Measurements from ENCODE around the gene COL7A1. TPM values are rescaled to one million over a fixed set of nuclear protein-coding genes. Genes with fewer than 3 reads are reported as not detected.
A peak's percentile ranks its signal among the peaks of the same experiment; 100 is the strongest.

COL7A1 gene
- total and polyA plus RNA-seq, 2 of the 8 experiments (the other 6 are each of a cell fraction or from before 2014, with no cell fraction given), result 10.7 to 13.9 TPM

- H3K27ac ChIP-seq (ENCODE audit: low read depth, low read length), result peak overlapping the region; percentile 35; the same call in 1 of the 2 replicates
- peak overlapping the region; percentile 38 to 84 for H3K4me2 ChIP-seq (ENCODE audit: insufficient read depth in 1 of 2, low read depth in 2 of 2, low read length in 2 of 2)
- peak overlapping the region; percentile 53 to 78 (median 72); a peak in 6 of 7 replicates for H3K9ac ChIP-seq (replicated peaks in 1 of 4; ENCODE audit: extremely low read depth in 1 of 4, low read depth in 3 of 4, low read length in 3 of 4)
- no peak overlapping the region for H2BK20ac ChIP-seq (ENCODE audit: low read length)
- H4K8ac ChIP-seq (ENCODE audit: extremely low read depth, insufficient read depth, low read length), result peak overlapping the region; percentile 87; the same call in 1 of the 2 replicates
- FAIRE-seq (no peak), DNase-seq (ENCODE audit: low read depth in 1 of 2, low spot score in 2 of 2) (peak; percentile 46 to 79)
- H3K14ac ChIP-seq (ENCODE audit: insufficient read length), result no peak overlapping the region
- no peaks in the 10 kb centered on the region; a peak in 1 of 7 replicates for H3K27me3 ChIP-seq (replicated peaks in 1 of 4; ENCODE audit: control insufficient read depth in 3 of 4, extremely low read depth in 1 of 4, insufficient read depth in 3 of 4, low read length in 3 of 4)
- WGBS, 2 experiments (ENCODE audit: extremely low coverage in 1 of 2, insufficient coverage in 1 of 2, insufficient read length in 1 of 2, insufficient replicate concordance in 2 of 2, low coverage in 1 of 2, low lambda C conversion rate in 2 of 2, missing lambda C conversion rate in 1 of 2), result 2% methylated on average over 29 of the region's 30 CpGs; no CpG with 5 or more reads in 1 of the 2 experiments
- peak overlapping the region; percentile 75 to 84 (median 84) for H3K4me3 ChIP-seq (ENCODE audit: extremely low read depth in 1 of 4, insufficient read depth in 2 of 4, low read depth in 3 of 4, low read length in 4 of 4)
- H3K23me2 ChIP-seq (ENCODE audit: low read depth, low read length), result peaks cover 2% of the 10 kb centered on the region; the same call in 1 of the 2 replicates
- H2BK12ac ChIP-seq (ENCODE audit: low read depth, low read length), result no peak overlapping the region
- no peaks in the 10 kb centered on the region for H3K9me3 ChIP-seq (ENCODE audit: insufficient read depth in 2 of 2, low read depth in 1 of 2, low read length in 1 of 2)
- H4K5ac ChIP-seq (ENCODE audit: insufficient read length, low read depth, low read length), result peak overlapping the region; percentile 26
- peak overlapping the region; percentile 68 for H3K18ac ChIP-seq (ENCODE audit: extremely low read depth, low read length)
- H2BK15ac ChIP-seq (ENCODE audit: low read length), result no peak overlapping the region
- H2AK5ac ChIP-seq (ENCODE audit: low read depth, low read length), result no peak overlapping the region
- H2BK120ac ChIP-seq (replicated peaks; ENCODE audit: low read depth, low read length), result no peak overlapping the region
- H3K4me1 ChIP-seq (replicated peaks in 1 of 4; ENCODE audit: control insufficient read depth in 3 of 4, insufficient read depth in 4 of 4, low read length in 3 of 4), result peaks cover 3 to 6% (median 5%) of the 10 kb centered on the region in 4 experiments
- H3K4ac ChIP-seq (replicated peaks; ENCODE audit: insufficient read length, low read depth, low read length), result no peak overlapping the region
- peak overlapping the region; percentile 47 for H3K56ac ChIP-seq (replicated peaks; ENCODE audit: insufficient read length, low read depth, low read length)
- peaks cover 3 to 27% of the 10 kb centered on the region in 2 experiments for H4K20me1 ChIP-seq (replicated peaks in 1 of 2; ENCODE audit: control insufficient read depth in 1 of 2, insufficient read depth in 2 of 2, low read length in 2 of 2)
- H2BK5ac ChIP-seq (ENCODE audit: low read depth, low read length), result peak overlapping the region; percentile 83; the same call in 1 of the 2 replicates
- no peak overlapping the region for H2AFZ ChIP-seq (ENCODE audit: low read length)
- peaks cover 0 to 9% of the 10 kb centered on the region in 2 experiments; a peak in 1 of 4 replicates for H3K79me2 ChIP-seq (ENCODE audit: control insufficient read depth in 1 of 2, insufficient read depth in 2 of 2, low read length in 2 of 2)
- H3K79me1 ChIP-seq (ENCODE audit: low read depth, low read length), result peaks cover 7% of the 10 kb centered on the region
- no peak overlapping the region for H3K23ac ChIP-seq (ENCODE audit: insufficient read length)
- peak; percentile 59; the same call in 1 of the 2 replicates for TF ChIP-seq JUND (IDR thresholded peaks at IDR 0.05; ENCODE audit: low read length)
- TF ChIP-seq TBP (IDR thresholded peaks at IDR 0.05; ENCODE audit: low read depth, low read length), result peak; percentile 43; the same call in 1 of the 2 replicates
- TF ChIP-seq POLR2AphosphoS5 (IDR thresholded peaks at IDR 0.05; ENCODE audit: low read depth, low read length), result no peak
- peak; percentile 85 for TF ChIP-seq ASH2L (IDR thresholded peaks at IDR 0.05; ENCODE audit: low read length)
- 0 out of 2 replicates have a peak, but pooled peaks have one; percentile 0 for TF ChIP-seq CREB1 (IDR thresholded peaks at IDR 0.05)
- ChIA-PET POLR2A (ENCODE audit: partially characterized antibody) (interaction anchor here (1.0 to 9.8 kb wide), 19 partner anchors 11 to 386 kb away, joined by 3 to 111 read pairs (median 5); partner anchors contain the start of genes CELSR3, IP6K2, PRKAR2A and TMEM89), CTCF (ENCODE audit: partially characterized antibody) (interaction anchor here (0.7 to 5.8 kb wide), 24 partner anchors 9 to 372 kb away, joined by 3 to 49 read pairs (median 6); partner anchors contain the start of genes CELSR3, PFKFB4, TMEM89 and UQCRC1)
- H4K91ac ChIP-seq (replicated peaks; ENCODE audit: insufficient read length, low read length), result no peak overlapping the region
- H3K36me3 ChIP-seq (ENCODE audit: control insufficient read depth in 2 of 4, insufficient read depth in 4 of 4, low read length in 3 of 4), result peaks cover 11 to 29% (median 25%) of the 10 kb centered on the region in 4 experiments
Measured at GRCh38 chr3:48634661-48635221, 39.6 kb upstream of the COL7A1 start.

All from H1 (cell line).